Psoas muscle (tissue), 8 donors: Measurements from ENCODE around the gene PDZD8. TPM values are rescaled to one million over a fixed set of nuclear protein-coding genes. Genes with fewer than 3 reads are reported as not detected.
A peak's percentile ranks its signal among the peaks of the same experiment; 100 is the strongest.

Experiments used
- ATAC-seq, 4 donors: fragments of 200-7000 bp; cut with Tn5 transposase; one replicate each; pipeline ENCODE4 v1.9.1; 2020; ENCODE audit warnings: moderate library complexity in 3 of 4, mild to moderate bottlenecking in 2 of 4
- DNase-seq, 2 donors: peaks; one replicate each; pipeline ENCODE4 v3.0.0-alpha.2; 2020
- H3K27ac ChIP-seq: fragments of 200-600 bp; one replicate; pipeline ENCODE4 v1.8.0; 2022
- H3K27me3 ChIP-seq, 3 donors: fragments of 200-600 bp in 1 of 3; one replicate each; pipeline versions ENCODE4 v1.6.1 to v1.8.0; 2013 to 2022; ENCODE audit warnings: low read length in 2 of 3, mild to moderate bottlenecking in 2 of 3, moderate library complexity in 1 of 3; ENCODE audit not compliant: insufficient read depth in 3 of 3
- H3K36me3 ChIP-seq, 2 donors: fragments of 200-600 bp in 1 of 2; one replicate each; pipeline versions ENCODE4 v1.6.1 to v1.8.0; 2013 to 2022; ENCODE audit warnings: low read depth in 1 of 2, mild to moderate bottlenecking in 1 of 2, moderate library complexity in 1 of 2; ENCODE audit not compliant: insufficient read depth in 1 of 2
- H3K4me1 ChIP-seq: fragments of 200-600 bp; one replicate; pipeline ENCODE4 v1.8.0; 2022
- H3K4me3 ChIP-seq: fragments of 200-600 bp; one replicate; pipeline ENCODE4 v1.8.0; 2022; ENCODE audit warnings: mild to moderate bottlenecking
- H3K9me3 ChIP-seq: fragments of 200-600 bp; one replicate; pipeline ENCODE4 v1.8.0; 2022
- WGBS, 3 donors: extraction: QIAGEN DNeasy Blood & Tissue Kit; methylation state at CpG; one replicate each; pipeline versions ENCODE4 v1.1.6 to v1.1.7; 2013; 5-methylcytosine and 5-hydroxymethylcytosine counted together
- intact Hi-C, 2 donors: fragments of 100-400 bp; cut with DNase I; formaldehyde crosslinking; loops; one replicate each; pipeline versions ENCODE4 v1.11.0 to v1.14.2; 2022
- polyA plus RNA-seq, 3 donors: library from polyadenylated mRNA; stranded (reverse); fragments of 200-250 nt; gene quantifications; one replicate each; pipeline ENCODE4 v1.2.3, GENCODE V29; 2013
- total RNA-seq, 4 donors: library from RNA; stranded (reverse); fragmentation: NEBNext Ultra II Directional in 2 of 4; extraction: Animal tissue kit (Norgen Biotek cat#: 25700) in 2 of 4; gene quantifications; one replicate each; pipeline versions ENCODE4 v1.2.1 to v1.2.4, GENCODE V29; 2021 to 2023
- TF ChIP-seq, protein P1 (sequence below): fragments of 200-600 bp; IDR thresholded peaks from one replicate; pipeline ENCODE4 v1.8.0; 2022; ENCODE audit warnings: antibody characterized with exemption
- donor health status: healthy with polysubstance abuse.
- donor health status: DM: no; HTN: no; CAD: no; lungs with moderate emphysema.
- donor health status: Bipolar disorder and iron deficiency.
- donor health status: healthy.
- donor health status: DM: yes; HTN: yes; CAD: no.
- donor health status: DM: no; HTN: no; CAD: no.
- donor health status: DM: no; HTN: no; CAD: no.
- donor health status: DM: yes; HTN: yes; CAD: no.

The PDZD8 gene
- total and polyA plus RNA-seq, 7 donors, result 3.3 to 20.3 (median 19.1) TPM

GRCh38 chr10:117334066-117334465, 41.2 kb downstream of the PDZD8 start:
- Histone ChIP-seq H3K9me3 (peaks cover 8% of the 10 kb centered on the region), H3K4me3 (no peak overlapping the region), H3K36me3 (no peaks in the 10 kb centered on the region), H3K27me3 (no peaks in the 10 kb centered on the region), H3K4me1 (no peaks in the 10 kb centered on the region), H3K27ac (no peak overlapping the region)
- ATAC-seq, result no peak
- TF ChIP-seq, protein P1, sequence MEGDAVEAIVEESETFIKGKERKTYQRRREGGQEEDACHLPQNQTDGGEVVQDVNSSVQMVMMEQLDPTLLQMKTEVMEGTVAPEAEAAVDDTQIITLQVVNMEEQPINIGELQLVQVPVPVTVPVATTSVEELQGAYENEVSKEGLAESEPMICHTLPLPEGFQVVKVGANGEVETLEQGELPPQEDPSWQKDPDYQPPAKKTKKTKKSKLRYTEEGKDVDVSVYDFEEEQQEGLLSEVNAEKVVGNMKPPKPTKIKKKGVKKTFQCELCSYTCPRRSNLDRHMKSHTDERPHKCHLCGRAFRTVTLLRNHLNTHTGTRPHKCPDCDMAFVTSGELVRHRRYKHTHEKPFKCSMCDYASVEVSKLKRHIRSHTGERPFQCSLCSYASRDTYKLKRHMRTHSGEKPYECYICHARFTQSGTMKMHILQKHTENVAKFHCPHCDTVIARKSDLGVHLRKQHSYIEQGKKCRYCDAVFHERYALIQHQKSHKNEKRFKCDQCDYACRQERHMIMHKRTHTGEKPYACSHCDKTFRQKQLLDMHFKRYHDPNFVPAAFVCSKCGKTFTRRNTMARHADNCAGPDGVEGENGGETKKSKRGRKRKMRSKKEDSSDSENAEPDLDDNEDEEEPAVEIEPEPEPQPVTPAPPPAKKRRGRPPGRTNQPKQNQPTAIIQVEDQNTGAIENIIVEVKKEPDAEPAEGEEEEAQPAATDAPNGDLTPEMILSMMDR, result no peak
- no peak for DNase-seq
- WGBS, 3 donors, result 96 to 98% (median 96%) methylated on average over 2 of the region's 2 CpGs
- intact Hi-C loops, result no loop called here

DNA sequence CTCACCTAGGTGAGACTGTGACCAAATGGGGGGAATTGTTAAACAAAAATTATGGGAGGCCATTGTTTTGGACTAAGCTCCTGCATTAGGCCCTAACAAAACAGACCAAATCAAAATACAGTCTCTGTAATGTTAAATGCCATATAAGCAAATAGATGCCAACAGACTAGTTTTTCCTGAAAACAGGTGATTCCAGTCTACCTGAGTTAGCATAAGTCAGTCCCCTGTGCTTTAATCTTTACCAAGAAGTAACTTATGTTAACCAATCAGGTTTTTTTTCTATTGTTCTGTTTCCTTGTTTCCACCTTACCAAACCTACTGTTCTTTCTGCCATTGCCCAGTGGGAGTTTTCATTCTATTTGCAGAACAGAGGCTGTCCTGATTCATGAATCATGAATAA, 48.0 kb downstream of the PDZD8 start:
- no peak overlapping the region for H3K4me3 ChIP-seq
- no peaks in the 10 kb centered on the region for H3K36me3 ChIP-seq
- H3K9me3 ChIP-seq, result no peaks in the 10 kb centered on the region
- peaks cover 3% of the 10 kb centered on the region for H3K4me1 ChIP-seq
- H3K27ac ChIP-seq, result no peak overlapping the region
- intact Hi-C loops, result no loop called here
- DNase-seq, result no peak
- no peak for ATAC-seq
- H3K27me3 ChIP-seq, result no peaks in the 10 kb centered on the region
- TF ChIP-seq, protein P1, result no peak

DNA sequence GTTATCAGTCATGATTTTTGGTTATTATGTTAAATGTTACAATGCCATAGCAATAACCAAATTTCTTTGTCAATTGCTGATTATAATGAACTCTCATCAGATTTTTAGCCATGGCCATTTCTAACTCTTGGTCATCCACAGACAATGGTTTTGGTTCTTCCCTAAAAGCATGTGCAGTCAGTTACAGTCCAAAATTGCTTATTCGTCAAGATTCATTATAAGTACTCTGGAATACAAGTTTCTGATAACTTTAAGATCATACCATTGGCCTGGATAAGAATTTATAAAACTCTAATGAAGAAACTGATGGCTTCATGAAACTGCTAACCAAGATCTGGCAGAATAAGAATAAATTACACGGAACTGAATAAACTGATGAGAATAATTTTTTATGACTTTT, 50.9 kb downstream of the PDZD8 start:
- Histone ChIP-seq H3K4me1 (peaks cover 3% of the 10 kb centered on the region), H3K27me3 (no peaks in the 10 kb centered on the region), H3K27ac (no peak overlapping the region), H3K9me3 (no peaks in the 10 kb centered on the region), H3K36me3 (no peaks in the 10 kb centered on the region), H3K4me3 (no peak overlapping the region)
- ATAC-seq (no peak), DNase-seq (no peak)
- TF ChIP-seq, protein P1, result no peak
- intact Hi-C loops, result loop anchor here in 1 of 2 donors (5.0 kb wide), 1 partner anchor 107 kb away; no protein-coding TSS in a partner anchor
- WGBS, 3 donors, result 94 to 98% (median 94%) methylated on average over 2 of the region's 2 CpGs

DNA sequence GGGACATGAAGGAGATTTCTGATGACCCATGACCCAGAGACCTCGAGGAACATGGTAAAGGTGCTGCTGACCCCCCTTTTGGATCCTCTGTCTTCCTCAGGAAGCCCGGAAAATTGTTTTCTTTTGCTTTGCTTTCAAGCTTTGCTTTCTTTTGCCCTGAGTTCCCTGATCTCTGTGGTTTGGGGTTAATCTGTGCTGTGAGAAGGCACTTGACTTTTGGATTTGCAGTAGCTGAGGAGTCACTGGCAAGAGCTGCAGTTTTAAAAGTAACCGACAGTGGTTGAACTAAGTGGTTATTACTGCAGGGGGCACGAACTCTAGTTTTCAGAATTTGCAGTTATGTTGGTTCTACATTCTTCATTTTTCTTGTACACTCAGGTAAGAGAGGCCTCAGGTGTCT, 53.0 kb downstream of the PDZD8 start:
- Histone ChIP-seq H3K36me3 (peaks cover 0 to 3% of the 10 kb centered on the region in 2 donors), H3K4me3 (no peak overlapping the region), H3K27ac (no peak overlapping the region), H3K4me1 (peaks cover 3% of the 10 kb centered on the region), H3K9me3 (no peaks in the 10 kb centered on the region), H3K27me3 (no peaks in the 10 kb centered on the region)
- intact Hi-C loops, result loop anchor here in 1 of 2 donors (5.0 kb wide), 1 partner anchor 105 kb away; no protein-coding TSS in a partner anchor
- ATAC-seq (no peak), DNase-seq (no peak)
- WGBS, 3 donors, result 64 to 72% (median 70%) methylated on average over 4 of the region's 4 CpGs
- TF ChIP-seq, protein P1, result no peak

DNA sequence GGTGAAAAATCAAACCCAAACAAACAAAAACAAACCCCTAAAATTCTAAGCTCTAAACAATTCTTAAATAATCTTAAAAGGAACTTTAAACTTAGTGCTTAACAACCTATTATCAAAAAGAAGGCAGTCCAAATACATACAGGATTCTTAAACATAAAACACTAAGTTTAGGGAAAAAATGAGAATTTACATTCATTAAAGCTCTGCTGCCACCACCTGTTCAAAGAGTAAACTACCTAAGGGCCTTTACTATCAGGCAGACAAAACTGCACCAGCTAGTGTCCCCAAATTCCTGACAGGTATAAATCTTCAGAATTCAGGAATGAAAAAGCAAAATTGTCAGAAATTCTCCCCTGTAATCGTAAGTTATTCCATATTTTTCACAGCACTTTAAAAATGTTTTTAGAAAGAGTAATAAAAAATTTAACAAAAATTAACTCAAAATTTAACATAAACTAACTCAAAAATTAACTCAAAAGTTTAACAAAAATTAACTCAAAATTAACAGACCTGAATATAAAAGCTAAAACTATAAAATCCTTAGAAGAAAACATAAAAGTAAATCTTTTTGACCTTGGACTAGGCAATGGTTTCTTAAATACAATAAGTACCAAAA, 55.1 kb downstream of the PDZD8 start:
- H3K4me3 ChIP-seq, result no peak overlapping the region
- 75 to 86% (median 81%) methylated on average over 1 of the region's 1 CpG for WGBS, 3 donors
- TF ChIP-seq, protein P1, result peak; percentile 45
- no peak overlapping the region for H3K27ac ChIP-seq
- no peaks in the 10 kb centered on the region for H3K27me3 ChIP-seq
- no peaks in the 10 kb centered on the region for H3K9me3 ChIP-seq
- no peaks in the 10 kb centered on the region for H3K4me1 ChIP-seq
- ATAC-seq, result peak in 1 of 4 donors; percentile 56
- intact Hi-C loops, result loop anchor here (2.0 to 5.0 kb wide), 2 partner anchors 103 kb away; no protein-coding TSS in a partner anchor
- H3K36me3 ChIP-seq, result peaks cover 0 to 3% of the 10 kb centered on the region in 2 donors
- no peak for DNase-seq
